Stimulated activated CD4-positive, alpha-beta T cell treated with anti-CD3 and anti-CD28 coated beads, Interleukin-1b, Interleukin-23, amount 100 ng/mL, for 4 hours (primary cell): ENCODE measurements around the gene TRIOBP.

Experiments
- DNase-seq, 2 donors: peaks; one replicate each; pipeline ENCODE4 v3.0.0-alpha.2; 2020; ENCODE audit warnings: low read depth in 2 of 2

Gene TRIOBP

GRCh38 chr22:37824674-37825641, 128.1 kb downstream of the TRIOBP start:
- DNase-seq = no peak
